Gastroesophageal sphincter (tissue), 4 donors: ENCODE results near the gene TMEM40. TPM values are rescaled to one million over a fixed set of nuclear protein-coding genes. Genes with fewer than 3 reads are reported as not detected.

Experiments used
- ATAC-seq: fragments of 150-250 bp; one replicate; pipeline ENCODE4 v1.9.1; 2016; ENCODE audit warnings: mild to moderate bottlenecking, moderate library complexity
- H3K27ac ChIP-seq, 4 donors: fragments of 200-600 bp; sonication (generic) in 3 of 4; 1 replicate in 3 of 4; 2 replicates in 1 of 4; pipeline ENCODE4 v1.5.1; 2016 to 2019
- H3K27me3 ChIP-seq: fragments of 200-600 bp; sonication (generic); one replicate; pipeline ENCODE4 v1.5.1; 2019
- H3K36me3 ChIP-seq, 2 donors: fragments of 200-600 bp; sonication (generic); one replicate each; pipeline ENCODE4 v1.5.1; 2019; ENCODE audit warnings: control low read depth in 1 of 2
- H3K4me1 ChIP-seq, 3 donors: fragments of 200-600 bp; sonication (generic); 1 replicate in 2 of 3; 2 replicates in 1 of 3; pipeline ENCODE4 v1.5.1; 2016 to 2019; ENCODE audit warnings: control low read depth in 2 of 3
- H3K4me3 ChIP-seq, 2 donors: fragments of 200-600 bp; sonication (generic); one replicate each; pipeline ENCODE4 v1.5.1; 2019; ENCODE audit warnings: mild to moderate bottlenecking in 1 of 2, moderate library complexity in 1 of 2
- H3K9me3 ChIP-seq, 3 donors: fragments of 200-600 bp; sonication (generic); one replicate each; pipeline ENCODE4 v1.5.1; 2017 to 2019; ENCODE audit warnings: control low read depth in 2 of 3
- EP300 ChIP-seq: sonication (generic); formaldehyde crosslinking; IDR thresholded peaks from one replicate; pipeline ENCODE4 v1.6.1; 2017; ENCODE audit warnings: antibody characterized with exemption, mild to moderate bottlenecking
- POLR2A ChIP-seq, 2 donors: fragments of 450-650 bp; IDR thresholded peaks; one replicate each; pipeline ENCODE4 v1.6.1; 2017; ENCODE audit warnings: antibody characterized with exemption in 2 of 2, mild to moderate bottlenecking in 2 of 2, moderate library complexity in 1 of 2
- POLR2AphosphoS5 ChIP-seq: sonication (generic); formaldehyde crosslinking; IDR thresholded peaks from one replicate; pipeline ENCODE4 v1.6.1; 2017; ENCODE audit warnings: antibody characterized with exemption
- WGBS, 2 donors: methylation state at CpG; one replicate each; pipeline ENCODE4 v1.1.5; 2018; ENCODE audit warnings: low coverage in 1 of 2; 5-methylcytosine and 5-hydroxymethylcytosine counted together
- total RNA-seq, 4 donors: library from RNA; depleted of rRNA; stranded (reverse); fragments of >200 nt; gene quantifications; one replicate each; pipeline ENCODE4 v1.1.0, GENCODE V29; 2016
- TF ChIP-seq, protein P1 (sequence below), 4 experiments: fragments of 200-600 bp in 2 of 4; fragments of 450-650 bp in 2 of 4; sonication (generic) in 1 of 4; IDR thresholded peaks; one replicate each; pipeline ENCODE4 v1.5.1; 2017 to 2019; ENCODE audit warnings: antibody characterized with exemption in 4 of 4, mild to moderate bottlenecking in 2 of 4, moderate library complexity in 2 of 4

TMEM40 gene
- total RNA-seq, 4 donors from 2014 or later = 3.0 TPM; not detected in 3

DNA sequence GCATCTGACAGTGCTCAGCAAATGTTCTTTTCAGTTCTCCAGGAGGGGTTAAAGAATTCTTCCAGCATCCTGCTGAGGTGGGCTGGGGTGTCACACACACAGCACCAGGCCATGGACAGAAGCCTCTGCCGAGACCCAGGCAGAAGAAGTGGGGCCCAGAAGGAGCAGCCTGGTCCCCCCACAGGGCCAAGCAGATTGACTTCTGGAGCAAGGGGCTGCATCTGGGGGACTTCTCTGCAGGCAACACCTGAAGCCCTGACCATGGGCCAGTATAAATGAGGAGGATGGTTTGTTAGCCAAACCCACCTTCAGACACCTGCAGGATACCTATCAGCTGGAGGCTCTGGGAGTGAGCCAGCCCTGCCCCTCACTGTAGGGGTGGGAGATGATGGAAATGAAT is 16.2 kb upstream of the TMEM40 start:
- Histone ChIP-seq H3K36me3 (no peaks in the 10 kb centered on the region), H3K9me3 (no peaks in the 10 kb centered on the region), H3K4me3 (no peak overlapping the region), H3K27ac (no peak overlapping the region), H3K27me3 (no peaks in the 10 kb centered on the region), H3K4me1 (no peaks in the 10 kb centered on the region)
- TF ChIP-seq, protein P1, sequence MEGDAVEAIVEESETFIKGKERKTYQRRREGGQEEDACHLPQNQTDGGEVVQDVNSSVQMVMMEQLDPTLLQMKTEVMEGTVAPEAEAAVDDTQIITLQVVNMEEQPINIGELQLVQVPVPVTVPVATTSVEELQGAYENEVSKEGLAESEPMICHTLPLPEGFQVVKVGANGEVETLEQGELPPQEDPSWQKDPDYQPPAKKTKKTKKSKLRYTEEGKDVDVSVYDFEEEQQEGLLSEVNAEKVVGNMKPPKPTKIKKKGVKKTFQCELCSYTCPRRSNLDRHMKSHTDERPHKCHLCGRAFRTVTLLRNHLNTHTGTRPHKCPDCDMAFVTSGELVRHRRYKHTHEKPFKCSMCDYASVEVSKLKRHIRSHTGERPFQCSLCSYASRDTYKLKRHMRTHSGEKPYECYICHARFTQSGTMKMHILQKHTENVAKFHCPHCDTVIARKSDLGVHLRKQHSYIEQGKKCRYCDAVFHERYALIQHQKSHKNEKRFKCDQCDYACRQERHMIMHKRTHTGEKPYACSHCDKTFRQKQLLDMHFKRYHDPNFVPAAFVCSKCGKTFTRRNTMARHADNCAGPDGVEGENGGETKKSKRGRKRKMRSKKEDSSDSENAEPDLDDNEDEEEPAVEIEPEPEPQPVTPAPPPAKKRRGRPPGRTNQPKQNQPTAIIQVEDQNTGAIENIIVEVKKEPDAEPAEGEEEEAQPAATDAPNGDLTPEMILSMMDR (IDR thresholded peaks at IDR 0.05) = no peak
- TF ChIP-seq POLR2AphosphoS5 (no peak), POLR2A (IDR thresholded peaks at IDR 0.05) (no peak), EP300 (no peak)
- 100% methylated on average over 1 of the region's 1 CpG; no CpG with 5 or more reads in 1 of the 2 donors for WGBS, 2 donors
- no peak for ATAC-seq

DNA sequence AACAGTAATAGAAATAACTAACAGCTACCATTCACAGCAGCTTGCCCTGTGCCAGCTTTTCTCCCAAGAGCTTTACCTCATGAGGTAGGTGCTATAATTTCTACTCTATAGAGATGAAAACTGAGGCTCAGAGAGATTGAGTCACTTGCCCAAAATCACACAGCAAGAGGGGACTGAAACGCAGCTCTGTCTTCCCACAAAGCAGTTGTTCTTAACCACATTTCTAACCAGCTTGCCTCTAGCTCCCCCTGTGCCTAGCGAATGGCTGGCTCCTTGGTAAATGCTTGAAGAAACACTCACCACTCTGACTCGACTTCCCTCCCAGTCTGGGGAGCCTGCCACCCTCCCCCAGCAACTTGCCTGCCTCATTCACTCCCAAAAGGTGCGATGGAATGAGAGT is 15.6 kb upstream of the TMEM40 start:
- TF ChIP-seq, protein P1 (IDR thresholded peaks at IDR 0.05) = no peak
- TF ChIP-seq EP300 (no peak), POLR2AphosphoS5 (no peak), POLR2A (IDR thresholded peaks at IDR 0.05) (no peak)
- Histone ChIP-seq H3K27ac (no peak overlapping the region), H3K4me1 (no peaks in the 10 kb centered on the region), H3K27me3 (no peaks in the 10 kb centered on the region), H3K9me3 (no peaks in the 10 kb centered on the region), H3K36me3 (no peaks in the 10 kb centered on the region), H3K4me3 (no peak overlapping the region)
- no peak for ATAC-seq
- WGBS, 2 donors = 92 to 95% methylated on average over 3 to 4 of the region's 4 CpGs

DNA sequence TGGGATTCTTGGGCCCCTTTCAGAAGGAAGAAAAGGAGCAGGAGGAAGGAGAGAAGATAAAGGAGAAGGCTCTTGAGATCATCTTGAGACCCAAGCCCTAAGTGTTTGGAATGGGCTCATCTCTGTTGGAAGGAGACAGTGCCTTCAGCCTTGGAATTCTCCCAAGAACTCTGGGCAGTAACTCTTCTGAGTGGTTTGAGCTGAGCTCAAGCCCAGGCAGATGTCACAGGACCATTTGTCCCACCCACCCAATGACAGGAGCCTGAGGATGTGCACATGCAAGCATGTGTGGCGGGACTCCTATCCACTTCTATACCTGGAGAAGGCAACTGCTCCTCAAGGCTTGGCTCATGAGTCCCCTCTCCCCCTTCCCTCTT is 14.6 kb upstream of the TMEM40 start:
- WGBS, 2 donors = 100% methylated on average over 1 of the region's 1 CpG; no CpG with 5 or more reads in 1 of the 2 donors
- no peak overlapping the region for H3K4me3 ChIP-seq
- ATAC-seq = no peak
- no peaks in the 10 kb centered on the region for H3K27me3 ChIP-seq
- H3K9me3 ChIP-seq = no peaks in the 10 kb centered on the region
- no peaks in the 10 kb centered on the region for H3K4me1 ChIP-seq
- no peak for TF ChIP-seq EP300
- TF ChIP-seq, protein P1 (IDR thresholded peaks at IDR 0.05) = no peak
- no peak for TF ChIP-seq POLR2A (IDR thresholded peaks at IDR 0.05)
- no peak for TF ChIP-seq POLR2AphosphoS5
- no peaks in the 10 kb centered on the region for H3K36me3 ChIP-seq
- H3K27ac ChIP-seq = no peak overlapping the region

DNA sequence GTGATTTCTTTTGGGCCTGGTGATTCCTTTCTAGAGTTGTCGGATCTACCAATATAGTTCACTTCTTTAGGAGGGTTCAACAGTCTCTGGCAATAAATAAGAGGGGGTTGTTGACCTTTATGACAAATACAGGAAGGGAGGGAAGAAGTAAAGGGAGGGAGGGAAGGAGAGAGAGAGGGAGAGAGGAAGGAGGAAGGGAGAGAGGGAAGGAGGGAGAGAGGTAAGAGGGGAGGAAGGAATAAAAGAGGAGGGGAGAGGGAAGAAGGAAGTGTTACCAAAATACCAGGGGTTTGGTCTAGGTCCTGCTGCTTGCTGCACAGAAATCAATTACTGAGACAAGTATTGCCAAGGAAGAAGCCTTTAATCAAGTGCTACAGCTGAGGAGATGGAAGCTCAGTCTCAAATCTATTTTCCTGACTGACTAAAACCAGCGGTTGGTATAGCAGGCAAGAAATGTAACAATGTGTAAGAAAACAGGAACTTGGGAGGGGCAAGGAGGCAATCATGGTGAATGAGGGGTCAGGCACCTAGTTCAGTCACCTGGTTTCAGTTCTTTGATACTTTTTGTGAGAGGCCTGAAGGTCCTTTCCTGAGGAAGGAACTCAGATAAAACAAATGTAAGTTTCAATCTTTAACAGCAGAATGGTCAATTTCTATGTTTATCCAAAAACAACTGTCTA is 14.1 kb upstream of the TMEM40 start:
- Histone ChIP-seq H3K4me3 (no peak overlapping the region), H3K9me3 (no peaks in the 10 kb centered on the region), H3K36me3 (no peaks in the 10 kb centered on the region), H3K4me1 (no peaks in the 10 kb centered on the region), H3K27ac (no peak overlapping the region), H3K27me3 (no peaks in the 10 kb centered on the region)
- TF ChIP-seq, protein P1 (IDR thresholded peaks at IDR 0.05) = no peak
- TF ChIP-seq EP300 (no peak), POLR2AphosphoS5 (no peak), POLR2A (IDR thresholded peaks at IDR 0.05) (no peak)
- 43% methylated on average over 2 of the region's 2 CpGs; no CpG with 5 or more reads in 1 of the 2 donors for WGBS, 2 donors
- no peak for ATAC-seq

DNA sequence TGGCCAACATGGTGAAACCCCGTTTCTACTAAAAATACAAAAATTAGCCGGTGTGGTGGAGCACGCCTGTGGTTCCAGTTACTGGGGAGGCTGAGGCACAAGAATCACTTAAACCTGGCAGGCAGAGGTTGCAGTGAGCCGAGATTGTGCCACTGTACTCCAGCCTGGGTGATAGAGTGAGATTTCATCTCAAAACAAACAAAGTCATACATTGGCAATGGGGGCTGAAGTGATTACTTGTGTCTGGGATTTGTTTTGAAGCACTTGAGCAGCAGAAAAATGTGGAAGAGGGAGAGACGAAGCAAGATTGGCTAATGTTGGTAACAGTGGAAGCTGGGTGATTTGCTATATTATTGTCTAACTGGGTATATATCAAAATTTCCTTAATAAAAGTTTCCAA is 13.4 kb upstream of the TMEM40 start:
- WGBS, 2 donors = 76 to 86% methylated on average over 5 of the region's 5 CpGs
- Histone ChIP-seq H3K27ac (no peak overlapping the region), H3K4me1 (no peaks in the 10 kb centered on the region), H3K4me3 (no peak overlapping the region), H3K9me3 (no peaks in the 10 kb centered on the region), H3K27me3 (no peaks in the 10 kb centered on the region), H3K36me3 (no peaks in the 10 kb centered on the region)
- no peak for ATAC-seq
- TF ChIP-seq, protein P1 (IDR thresholded peaks at IDR 0.05) = no peak
- TF ChIP-seq POLR2AphosphoS5 (no peak), EP300 (no peak), POLR2A (IDR thresholded peaks at IDR 0.05) (no peak)
